ENCODE data around the gene CCL22.
"Not testable (repeated sequence)": the region's sequence is repeated elsewhere in the genome, so short reads cannot be mapped to it uniquely, and the experiment has no call there.

Gene CCL22

DNA sequence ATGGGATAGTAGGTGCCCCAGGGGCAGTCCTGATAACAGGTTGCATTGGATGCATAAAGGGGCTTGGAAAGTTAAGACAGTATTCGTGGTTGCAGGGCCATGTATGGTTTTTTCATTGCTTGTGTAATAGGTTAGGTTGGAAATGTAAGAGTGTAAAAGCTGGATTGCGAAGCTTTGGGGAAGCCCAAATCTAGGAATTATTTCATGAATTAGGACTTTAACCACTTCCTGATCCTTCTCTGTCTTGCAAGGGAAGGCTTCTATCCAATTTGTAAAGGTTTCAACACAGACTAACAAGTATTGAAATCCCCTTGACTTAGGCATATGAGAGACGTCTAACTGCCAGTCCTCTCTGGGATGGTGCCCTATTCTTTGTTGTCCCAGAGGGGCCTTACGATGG is 38.2 kb downstream of the CCL22 start:
- no peak for DNase-seq

DNA sequence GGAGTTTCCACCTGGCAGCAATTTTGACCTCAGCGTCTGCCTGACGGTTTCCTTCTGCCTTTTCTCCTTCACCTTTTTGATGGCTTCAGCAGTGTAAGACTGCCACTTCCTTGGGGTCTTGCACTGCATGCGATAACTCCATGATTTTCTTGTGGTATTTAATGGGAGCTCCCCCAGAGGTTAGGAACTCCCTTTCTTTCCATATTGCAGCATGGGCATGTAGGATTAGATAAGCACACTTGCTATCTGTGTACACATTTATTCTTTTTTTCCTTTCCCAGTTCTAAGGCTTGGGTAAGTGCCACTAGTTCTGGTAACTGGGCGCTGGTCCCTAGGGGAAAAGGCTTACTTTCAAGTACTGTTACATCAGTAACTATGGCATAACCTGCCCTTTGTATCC is 38.9 kb downstream of the CCL22 start:
- DNase-seq: not testable (repeated sequence)

DNA sequence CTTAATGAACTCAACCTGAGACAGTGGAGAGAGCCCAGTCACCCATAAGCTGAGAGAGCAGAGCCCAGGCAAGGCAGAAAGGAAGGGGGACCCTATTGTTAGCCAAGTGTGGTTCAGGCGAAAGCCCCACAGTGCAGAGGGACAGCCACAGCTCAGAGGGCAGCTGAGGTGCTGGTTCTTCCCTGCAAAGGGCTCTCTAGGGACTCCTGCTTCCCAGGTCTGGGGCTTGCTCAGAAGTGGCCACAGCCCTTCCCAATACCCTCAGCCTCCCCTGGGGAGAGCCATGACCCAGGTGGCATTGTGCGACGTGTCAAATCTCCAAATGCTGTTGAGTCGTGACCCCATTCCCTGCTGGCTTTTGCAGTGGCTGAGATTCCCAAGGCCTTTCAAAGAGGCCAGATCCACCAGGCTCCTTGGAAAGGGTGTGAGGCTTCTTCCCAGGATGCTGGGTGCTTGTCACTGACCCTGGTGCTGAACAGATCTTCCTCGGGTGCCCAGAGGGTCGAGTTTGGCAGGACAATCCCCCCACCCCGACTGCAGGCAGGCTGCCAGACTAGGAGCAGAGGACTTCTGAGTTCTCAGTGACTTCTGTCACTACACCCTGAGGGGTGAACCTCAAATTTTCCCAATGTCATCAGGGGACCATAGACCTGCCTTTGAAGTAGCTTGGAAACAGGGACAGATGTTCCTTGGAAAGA is 43.5 kb downstream of the CCL22 start:
- DNase-seq: no peak

DNA sequence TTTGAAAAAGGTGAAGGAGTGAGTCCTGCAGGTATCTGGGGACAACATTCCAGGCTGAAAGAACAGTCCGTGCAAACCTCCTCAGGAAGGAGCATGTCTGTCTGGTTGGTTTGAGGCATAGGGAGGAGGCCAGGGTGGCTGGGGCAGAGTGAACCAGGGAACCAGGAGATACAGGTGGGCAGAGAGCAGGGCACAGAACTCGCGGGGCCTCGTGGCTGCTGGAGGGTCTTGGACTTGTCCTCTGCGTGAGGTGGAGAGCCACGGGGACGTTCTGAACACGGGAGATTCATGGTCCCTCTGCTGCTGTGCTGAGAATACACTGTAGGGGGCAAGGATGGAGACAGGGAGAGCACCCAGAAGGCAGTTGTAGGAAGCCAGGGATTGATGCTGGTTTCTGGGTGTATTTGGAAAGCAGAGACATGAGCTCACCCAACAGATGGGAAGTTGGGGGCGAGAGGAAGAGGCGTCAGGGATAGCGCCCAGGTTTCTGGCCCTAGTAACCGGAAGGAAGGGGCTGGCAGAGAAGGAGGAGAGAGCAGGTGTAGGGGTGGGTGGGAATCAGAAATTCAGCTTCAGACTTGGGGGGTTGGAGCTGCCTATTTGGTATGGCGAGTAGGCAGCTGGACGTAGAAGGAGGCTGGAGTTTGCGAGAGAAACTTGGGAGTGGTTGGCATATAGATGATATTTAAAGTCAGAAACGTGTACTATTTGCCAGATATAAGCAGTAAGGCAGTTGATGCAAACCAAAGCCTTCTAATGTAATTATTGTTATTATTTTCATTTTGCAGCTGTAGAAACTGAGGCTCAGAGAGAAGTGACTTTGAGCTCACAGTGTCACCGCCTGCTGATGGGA is 45.6 kb downstream of the CCL22 start, which contains the start of gene CCL17:
Gene CCL17, plus strand, starts transcription at position 803 of the 853 bp plus-strand sequence. CDS start 9,166 bp downstream, outside the sequence.
- DNase-seq: no peak

DNA sequence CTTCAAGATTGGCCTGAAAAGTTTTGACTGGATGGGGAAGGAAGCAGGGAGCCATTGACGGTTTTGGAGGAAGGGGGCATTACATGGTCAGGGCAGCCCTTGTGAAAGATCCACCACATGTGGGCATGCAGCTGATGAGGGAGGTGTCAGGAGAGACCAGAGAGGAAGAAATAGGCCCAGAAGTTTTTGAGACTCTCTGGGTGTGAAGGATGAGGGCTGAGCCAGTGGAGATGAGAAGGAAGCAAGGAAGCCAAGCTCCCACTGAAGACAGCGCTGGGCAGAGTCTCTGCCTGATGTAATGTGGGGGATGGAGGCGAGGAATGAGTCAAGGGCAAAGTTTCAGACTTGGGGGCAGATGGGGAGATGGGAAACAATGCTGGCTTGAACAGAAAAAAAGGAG is 46.5 kb downstream of the CCL22 start:
- no peak for DNase-seq

DNA sequence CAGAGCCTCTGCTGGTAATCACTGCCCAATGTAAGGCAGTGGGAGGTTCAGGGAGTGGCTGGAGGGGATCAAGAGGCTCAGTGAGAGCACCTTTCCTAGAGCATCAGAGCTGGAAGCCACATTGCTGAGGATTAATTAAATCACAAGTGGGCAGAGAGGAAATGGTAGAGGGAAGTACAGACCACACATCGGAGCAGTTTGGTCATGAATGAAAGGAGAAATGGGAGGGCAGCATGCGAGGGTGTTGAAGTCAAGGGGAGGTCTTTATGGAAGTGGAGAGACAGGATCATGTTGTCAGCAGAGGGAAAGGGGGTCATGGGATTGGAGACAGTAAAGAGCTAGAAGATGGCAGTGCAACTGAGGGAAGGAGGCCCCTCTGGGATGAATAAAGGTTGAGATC is 48.3 kb downstream of the CCL22 start:
- no peak for DNase-seq

DNA sequence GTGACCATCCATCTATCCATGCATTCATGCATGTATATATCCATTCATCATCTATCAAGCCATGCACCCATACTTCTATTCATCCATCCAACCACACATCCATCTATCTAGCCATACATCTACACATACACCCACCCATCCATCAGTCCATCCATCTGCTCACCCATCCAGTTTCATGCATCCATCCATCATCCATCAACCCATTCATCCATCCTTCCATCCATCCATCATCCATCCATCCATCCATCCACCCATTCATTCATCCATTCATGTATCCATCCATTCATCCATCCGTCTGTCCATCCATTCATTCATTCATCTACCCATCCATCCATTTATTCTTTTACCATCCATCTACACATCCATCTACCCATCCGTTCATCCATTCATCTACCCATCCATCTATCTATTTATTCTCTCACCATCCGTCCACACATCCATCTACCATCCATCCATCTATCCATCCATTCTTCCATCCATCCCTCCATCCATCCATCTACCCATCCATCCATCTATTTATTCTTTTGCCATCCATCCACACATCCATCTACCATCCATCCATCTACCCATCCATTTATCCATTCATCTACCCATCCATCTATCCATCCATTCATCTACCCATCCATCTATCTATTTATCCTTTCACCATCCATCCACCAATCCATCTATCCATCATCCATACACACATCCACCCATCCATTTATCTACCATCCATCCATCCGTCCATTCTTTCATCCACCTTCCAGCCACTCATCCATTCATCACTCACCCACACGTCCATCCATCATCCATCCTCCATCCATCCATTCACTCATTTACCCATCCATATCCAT is 49.2 kb downstream of the CCL22 start:
- no peak for DNase-seq

DNA sequence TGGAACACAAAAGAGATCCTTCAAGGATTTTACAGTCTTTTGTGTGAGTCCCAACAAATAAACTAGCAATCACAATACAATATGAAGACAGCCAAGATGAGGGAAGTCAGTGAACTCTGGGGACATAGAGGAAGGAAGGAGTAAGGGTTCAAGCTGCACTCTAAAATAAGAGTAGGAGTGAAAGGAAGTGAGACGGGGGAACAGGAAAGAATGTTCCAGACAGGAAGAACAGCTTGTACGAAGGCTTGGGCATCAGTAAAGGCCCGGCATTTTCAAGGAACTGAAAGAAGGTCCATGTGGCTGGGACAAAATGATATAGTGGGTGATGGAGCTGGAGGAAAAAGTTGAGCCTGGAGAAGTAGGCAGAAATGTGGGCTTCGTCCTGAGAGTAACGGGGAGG is 50.5 kb downstream of the CCL22 start:
- DNase-seq: no peak

DNA sequence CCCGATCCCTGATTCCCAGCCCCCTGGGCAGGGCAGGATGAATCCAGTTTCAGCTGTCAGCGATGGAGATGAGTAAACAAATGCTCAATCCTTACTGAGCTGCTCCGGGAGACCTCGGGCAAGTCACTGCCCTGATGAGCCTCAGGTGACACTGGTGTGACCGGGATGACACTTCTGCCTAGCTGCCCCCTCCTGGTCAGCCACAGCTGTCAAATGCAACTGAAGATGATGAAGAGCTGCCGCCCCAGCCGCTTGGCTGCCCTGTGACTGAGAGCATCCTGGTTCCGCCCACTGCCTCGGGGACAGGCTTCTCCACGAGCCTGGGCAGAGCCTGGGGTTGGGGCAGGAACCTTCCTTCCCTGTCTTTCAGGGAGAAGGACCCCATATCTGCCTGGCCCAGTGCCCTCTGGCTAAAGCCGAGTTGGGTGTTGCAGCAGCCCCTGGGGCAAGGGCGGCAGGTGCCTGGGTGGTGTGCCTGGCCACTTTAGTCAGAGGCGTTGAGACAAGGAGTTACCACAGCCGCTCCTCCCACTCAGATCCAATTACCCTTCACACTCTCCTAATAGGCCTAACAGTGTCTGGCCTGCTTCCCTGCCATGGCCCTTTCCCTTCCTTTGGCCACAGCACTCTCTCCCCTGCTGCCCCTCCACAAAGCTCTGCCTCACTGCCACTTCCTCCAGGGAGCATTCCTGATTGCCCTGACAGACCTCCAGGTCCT is 51.4 kb downstream of the CCL22 start:
- no peak for DNase-seq

DNA sequence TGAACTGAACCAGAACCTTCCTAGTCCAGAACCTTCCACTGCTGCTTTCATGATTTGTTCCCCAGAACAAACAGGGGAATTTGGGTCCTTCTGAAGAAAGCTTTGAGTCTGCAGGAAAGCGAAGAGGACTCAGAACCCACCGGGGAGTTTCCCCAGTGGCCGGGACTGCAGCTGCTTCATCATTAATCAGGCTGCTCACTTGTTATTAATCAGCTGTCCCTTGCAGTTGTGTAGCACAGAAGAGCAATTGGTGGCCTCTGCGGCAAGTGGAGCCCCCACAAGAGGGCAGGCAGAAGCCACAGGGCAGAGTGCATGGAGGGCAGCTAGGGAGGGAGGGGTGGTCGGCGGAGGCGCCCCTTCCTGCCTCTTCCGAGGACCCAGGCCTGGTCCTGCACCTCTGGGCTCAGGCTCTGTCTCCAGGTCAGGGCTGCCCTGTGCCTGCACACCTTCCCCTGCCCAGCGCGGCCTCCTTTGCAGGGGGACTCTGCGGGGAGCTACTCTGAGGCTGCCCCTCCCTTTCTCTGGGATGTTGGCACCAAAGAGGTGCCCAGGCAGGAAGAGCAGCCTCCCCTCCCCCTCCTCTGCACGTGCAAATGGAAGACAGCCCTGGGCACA is 52.9 kb downstream of the CCL22 start:
- DNase-seq: no peak

DNA sequence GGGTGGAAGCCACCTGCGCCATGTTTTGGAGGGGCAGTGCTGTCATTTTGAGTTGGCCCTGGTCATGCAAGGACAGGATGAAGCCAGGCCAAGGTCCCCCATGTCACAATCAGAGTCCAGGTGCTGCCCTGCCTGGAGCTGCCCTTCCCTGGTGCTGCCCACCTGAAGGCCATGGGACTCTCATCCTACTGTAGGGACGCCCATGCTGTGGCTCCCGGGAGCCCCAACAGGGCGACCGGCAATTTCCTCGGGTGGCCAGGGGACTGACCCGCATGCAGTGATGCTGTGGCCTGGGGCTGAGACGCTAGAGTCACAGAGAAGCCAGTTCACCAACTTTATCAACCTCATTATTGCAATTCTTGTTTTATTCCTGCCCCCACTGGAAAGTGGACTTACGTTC is 54.0 kb downstream of the CCL22 start:
- no peak for DNase-seq

DNA sequence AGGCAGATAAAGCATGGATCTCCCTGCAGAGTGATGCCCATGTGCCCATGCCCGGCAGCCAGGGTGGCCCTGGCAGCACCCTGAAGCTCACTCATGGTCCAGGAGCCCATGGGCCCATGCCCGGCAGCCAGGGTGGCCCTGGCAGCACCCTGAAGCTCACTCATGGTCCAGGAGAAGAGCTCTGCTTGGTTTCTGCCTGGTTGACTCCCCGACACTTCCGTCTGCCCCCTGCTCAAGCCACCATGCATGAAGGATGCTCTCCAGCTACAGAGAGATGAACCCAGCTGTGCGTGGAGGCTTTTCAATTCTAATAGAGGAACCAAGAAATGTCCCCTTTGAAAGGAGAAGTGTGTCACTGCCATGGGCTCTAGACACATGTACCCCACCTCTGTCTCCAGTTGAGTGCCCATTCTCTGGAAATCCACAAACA is 54.7 kb downstream of the CCL22 start:
- DNase-seq: no peak

DNA sequence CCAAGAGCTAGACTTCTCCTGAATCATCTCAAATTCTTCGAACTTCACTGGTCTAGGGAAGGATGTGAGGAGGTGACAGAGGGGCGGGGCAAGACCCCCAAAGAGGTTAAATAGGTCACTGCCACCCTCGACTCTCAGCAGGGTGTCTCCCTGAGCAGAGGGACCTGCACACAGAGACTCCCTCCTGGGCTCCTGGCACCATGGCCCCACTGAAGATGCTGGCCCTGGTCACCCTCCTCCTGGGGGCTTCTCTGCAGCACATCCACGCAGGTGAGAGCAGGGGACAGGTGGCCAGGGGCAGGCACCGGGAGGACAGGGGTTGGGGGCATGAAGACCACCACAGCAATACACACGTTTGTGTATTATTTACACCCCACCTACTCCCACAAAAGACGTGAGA is 55.1 kb downstream of the CCL22 start:
- no peak for DNase-seq

Data from CD4-positive, alpha-beta T cell treated with Interleukin-10 for 1 hour (primary cell).